ENCODE measurements around the gene FCHO1.

DNA sequence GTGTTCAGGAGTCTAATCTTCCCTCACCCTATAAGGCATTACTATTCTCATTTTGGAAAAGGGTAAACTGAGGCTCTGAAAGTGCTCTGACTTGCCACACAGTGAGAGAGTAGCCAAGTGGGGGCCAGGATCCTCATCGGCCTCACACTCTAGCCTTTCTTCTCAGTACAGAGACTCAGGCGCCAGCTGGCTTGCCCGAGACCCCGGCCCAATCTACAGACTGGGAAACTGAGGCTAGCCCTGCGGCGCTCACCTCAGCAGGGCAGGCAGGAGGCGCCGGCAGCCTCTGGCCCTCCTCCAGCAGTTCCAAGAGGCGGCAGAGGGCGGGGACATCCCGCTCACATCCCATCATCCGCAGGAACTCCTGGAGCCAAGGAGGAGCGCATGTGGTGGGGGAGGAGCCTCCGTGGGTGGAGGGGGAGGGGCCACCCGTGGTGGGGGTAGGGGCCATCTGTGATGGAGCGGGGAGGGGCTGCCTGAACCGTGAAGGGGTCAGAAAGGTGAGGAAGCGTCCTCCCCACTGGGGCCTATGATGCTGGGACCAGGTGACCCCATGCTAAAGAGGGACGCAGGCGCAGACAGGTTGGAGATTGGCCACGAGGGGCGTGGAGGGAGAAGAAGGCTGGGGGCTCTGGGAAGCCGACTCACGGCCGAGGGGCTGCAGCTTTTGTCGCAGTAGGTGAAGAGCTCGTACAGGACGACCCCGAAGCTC is 78.7 kb downstream of the FCHO1 start:
- TF ChIP-seq, protein P1, sequence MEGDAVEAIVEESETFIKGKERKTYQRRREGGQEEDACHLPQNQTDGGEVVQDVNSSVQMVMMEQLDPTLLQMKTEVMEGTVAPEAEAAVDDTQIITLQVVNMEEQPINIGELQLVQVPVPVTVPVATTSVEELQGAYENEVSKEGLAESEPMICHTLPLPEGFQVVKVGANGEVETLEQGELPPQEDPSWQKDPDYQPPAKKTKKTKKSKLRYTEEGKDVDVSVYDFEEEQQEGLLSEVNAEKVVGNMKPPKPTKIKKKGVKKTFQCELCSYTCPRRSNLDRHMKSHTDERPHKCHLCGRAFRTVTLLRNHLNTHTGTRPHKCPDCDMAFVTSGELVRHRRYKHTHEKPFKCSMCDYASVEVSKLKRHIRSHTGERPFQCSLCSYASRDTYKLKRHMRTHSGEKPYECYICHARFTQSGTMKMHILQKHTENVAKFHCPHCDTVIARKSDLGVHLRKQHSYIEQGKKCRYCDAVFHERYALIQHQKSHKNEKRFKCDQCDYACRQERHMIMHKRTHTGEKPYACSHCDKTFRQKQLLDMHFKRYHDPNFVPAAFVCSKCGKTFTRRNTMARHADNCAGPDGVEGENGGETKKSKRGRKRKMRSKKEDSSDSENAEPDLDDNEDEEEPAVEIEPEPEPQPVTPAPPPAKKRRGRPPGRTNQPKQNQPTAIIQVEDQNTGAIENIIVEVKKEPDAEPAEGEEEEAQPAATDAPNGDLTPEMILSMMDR (IDR thresholded peaks at IDR 0.05; ENCODE audit: low read depth, low read length) = no peak
- TF ChIP-seq POLR2A (IDR thresholded peaks at IDR 0.05; ENCODE audit: extremely low read depth, insufficient read length) = no peak
